Stimulated activated CD8-positive, alpha-beta memory T cell treated with anti-CD3 and anti-CD28 coated beads, Interleukin-7, amount 100 ng/mL, for 24 hours (primary cell): ENCODE measurements around the gene SYCN.

Source experiments
- DNase-seq: peaks from one replicate; pipeline ENCODE4 v3.0.0-alpha.2; 2020; ENCODE audit warnings: low read depth

The SYCN gene

DNA sequence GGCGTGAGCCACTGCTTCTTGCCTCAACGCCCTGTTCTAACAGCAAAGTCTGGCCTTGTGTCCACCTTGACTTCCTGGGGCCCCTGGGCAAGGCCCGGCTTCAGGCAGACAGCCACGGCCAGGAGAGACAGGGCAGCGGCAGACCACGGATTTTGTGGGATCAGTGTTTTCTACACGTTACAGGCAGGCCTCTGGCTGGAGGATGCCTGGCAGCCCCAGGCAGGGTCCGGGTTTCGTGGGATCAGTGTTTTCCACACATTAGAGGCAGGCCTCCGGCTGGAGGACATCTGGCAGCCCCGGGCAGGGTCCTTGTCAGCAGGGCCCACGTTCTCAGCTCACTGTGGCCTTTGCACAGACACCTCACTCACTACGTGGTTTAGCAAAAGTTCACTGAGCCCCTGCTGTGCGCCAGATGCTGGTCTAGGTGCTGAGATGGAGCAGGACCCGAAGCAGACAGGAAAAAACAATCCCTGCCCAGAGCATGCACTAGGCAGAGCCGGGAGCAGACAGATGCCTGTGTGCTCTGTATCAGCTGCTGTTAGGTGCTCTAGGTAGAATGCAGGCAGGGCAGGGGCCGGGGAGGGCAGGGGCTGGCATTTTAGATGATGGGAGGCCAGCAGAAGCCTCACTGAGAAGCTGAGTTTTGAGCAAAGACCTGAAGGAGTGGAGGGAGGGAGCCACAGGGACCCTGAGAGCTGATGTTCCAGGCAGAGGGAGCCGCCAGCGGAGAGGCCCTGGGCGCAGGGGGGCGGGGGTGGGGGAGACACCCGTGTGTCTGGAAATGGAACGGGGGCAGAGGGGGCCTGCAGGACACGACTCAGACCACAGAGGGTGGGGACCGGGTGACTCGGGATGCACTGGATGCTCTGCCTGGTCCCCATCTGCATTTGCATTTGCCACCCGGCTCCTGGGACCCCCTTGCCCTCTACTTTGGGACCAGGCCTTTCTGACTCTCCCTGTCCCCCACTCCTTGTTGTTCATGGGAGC is 32.3 kb downstream of the SYCN start:
- DNase-seq = no peak

- no peak for DNase-seq
Observed at GRCh38 chr19:39170386-39171231, 33.5 kb downstream of the SYCN start.

DNA sequence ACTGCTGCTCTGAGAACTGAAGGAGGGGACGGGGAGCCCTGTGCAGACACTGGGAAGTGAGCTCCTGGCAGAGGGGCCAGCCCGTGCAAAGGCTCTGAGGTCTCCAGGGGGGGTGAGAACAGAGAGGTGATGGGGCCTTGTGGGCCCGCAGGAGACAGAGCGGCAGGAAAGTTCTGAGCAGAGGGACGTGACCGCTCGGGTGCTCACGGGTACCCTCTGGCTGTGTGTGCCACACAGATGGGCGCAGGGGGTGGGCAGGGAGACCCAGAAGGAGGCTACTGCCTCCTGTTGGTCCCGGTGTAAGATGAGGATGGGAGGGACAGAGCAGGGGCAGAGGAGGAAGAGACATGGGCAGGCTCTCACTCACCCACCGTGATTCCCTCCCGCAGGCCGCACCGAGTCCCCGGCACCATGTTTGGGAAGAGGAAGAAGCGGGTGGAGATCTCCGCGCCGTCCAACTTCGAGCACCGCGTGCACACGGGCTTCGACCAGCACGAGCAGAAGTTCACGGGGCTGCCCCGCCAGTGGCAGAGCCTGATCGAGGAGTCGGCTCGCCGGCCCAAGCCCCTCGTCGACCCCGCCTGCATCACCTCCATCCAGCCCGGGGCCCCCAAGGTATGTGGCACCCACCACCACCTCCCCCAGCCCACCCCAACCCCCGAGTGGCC is 34.8 kb downstream of the SYCN start:
- no peak for DNase-seq

DNA sequence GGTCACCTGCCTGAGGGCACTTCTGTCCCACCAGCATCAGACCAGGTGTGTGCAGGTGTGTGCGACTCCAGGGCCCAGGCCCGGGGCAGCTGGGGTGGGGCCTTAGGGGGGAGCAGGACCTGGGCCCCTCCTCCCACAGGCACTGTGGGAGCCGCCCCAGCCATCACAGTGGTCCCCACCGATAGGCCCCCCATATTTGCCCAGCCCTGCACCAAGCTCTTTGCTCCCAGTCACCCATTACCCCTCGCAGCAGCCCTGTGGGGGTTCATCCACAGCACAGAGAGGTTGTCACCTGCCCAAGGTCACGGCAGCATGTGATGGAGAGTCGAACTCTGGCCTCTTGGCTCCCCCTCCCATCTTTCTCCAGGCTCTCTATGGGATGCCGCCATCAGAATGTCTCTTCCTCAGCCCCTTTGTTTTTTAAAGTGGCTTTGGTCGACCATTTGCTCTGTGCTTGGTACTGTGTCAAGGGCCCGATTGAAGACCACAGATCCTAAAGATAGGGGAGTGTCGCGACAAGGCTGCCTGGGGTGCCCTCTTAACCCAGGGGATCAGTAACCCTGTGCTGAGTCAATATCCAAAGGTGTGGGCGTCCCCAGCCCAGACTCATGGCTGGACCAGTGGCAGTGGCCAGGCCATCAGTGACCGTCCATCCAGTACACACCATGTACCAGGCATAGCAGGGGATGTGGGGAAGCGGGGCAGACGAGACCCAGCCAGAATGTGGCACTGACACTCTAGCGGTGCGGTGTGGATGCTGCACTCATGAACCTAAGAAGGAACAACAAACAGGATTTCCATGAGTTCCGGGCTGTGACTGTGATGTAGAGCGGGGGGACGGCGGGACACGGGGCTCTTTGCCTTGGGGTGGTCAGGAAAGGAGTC is 35.6 kb downstream of the SYCN start:
- no peak for DNase-seq

DNA sequence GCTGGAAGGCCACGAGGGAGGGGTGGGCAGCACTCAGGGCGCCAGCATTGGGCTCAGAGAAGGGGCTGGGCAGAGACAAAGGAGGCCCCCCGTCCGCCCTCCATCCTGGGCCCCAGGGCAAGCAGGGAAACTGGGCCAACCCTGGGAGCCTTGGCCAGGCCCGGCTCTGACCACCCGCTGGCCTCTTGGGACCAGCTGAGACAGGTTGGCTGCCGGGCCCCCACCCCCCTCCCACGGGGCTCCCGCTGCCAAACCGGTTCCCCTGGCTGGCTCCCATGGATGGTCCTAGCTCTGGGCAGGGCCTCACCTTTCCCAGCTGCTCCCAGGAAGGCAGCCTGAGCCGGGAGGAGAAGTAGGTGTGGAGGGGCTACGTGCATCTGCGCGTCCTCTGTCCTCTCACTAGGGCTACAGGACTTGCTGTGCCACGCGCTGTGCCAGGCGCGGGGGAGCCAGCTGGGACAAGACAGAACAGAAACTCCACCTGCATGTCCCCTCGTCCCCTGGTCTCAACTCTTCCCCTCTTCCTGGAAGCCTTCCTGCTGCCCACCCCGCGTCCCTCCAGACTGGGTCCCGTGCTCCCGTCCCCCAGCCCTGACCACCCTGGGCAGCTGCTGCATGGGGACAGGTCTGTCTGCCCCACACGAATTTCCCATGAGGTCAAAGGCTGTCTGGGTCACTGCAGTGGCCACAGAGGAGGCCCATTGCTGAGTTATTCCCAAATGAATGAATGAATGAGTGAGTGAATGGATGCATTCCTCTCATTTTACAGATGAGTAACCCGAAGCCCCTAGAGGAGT is 36.4 kb downstream of the SYCN start:
- DNase-seq = no peak

- DNase-seq = no peak
Observed at GRCh38 chr19:39166571-39167391, 37.3 kb downstream of the SYCN start.

- no peak for DNase-seq
Observed at GRCh38 chr19:39165857-39166256, 38.2 kb downstream of the SYCN start.

- no peak for DNase-seq
Observed at GRCh38 chr19:39164289-39164688, 39.8 kb downstream of the SYCN start.

GRCh38 chr19:39163621-39164020 is 40.4 kb downstream of the SYCN start:
- no peak for DNase-seq

DNA sequence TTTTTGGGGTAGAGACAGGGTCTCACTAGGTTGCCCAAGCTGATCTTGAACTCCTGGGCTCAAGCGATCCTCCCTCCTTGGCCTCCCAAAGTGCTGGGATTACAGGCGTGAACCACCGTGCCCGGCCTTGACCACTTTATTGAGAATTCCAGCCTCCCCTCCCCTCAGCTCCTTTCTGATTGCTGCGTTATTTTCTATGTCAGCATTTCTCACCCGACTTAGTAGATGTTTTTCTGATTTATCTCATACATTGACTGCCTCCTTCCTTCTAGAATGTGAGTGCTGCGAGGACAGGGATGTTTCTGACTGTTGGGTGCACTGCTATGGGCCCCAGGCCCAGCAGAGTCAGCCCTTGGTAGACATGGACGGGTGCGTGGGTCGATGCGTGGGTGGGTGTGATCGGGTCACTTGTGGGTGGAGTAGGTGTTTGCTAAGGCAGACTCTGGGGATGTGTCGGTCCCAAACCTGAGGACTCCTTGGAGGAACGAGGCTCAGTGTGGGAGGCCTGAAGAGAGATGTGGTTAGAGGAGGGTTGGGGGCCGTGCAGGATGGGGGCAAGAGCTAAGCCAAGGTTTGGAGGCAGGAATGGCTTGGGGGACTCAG is 41.5 kb downstream of the SYCN start:
- DNase-seq = no peak

DNA sequence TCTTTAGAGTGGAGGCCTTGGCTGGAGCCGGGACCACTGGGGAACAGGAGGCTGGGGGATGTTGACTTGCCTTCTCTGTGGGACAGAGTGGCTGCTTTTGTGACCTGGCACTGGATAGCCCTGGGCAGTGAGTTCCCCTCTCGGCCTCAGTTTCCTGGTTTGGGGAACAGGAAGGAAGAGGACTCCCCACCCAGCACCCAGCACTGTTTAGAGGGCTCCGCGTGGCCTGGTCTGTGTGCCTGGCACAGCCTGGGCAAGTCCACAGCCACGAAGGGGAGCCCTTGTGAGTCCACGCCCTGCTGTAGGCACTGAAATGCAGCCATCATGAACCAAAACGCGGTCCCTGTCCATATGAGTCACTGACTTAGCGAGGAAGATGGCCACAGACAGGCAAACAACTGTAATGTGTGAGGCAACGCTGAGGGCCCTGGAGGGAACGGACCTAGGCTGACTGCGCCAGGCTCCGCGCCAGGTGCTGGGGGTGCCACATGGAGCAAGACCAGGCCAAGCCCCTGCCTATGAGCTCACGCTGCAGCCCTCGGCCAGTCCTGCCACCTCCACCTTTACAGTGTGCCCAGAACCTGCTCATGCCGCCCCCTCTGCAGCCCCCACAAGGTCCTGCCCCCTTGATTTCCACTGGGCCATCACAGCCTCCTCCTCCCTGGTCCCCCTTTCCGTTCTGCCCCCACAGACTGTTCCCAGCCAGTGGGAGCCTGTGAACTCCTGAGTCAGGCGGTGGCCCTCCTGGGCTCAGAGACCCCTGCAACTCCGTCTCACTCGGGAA is 43.0 kb downstream of the SYCN start:
- DNase-seq = no peak

DNA sequence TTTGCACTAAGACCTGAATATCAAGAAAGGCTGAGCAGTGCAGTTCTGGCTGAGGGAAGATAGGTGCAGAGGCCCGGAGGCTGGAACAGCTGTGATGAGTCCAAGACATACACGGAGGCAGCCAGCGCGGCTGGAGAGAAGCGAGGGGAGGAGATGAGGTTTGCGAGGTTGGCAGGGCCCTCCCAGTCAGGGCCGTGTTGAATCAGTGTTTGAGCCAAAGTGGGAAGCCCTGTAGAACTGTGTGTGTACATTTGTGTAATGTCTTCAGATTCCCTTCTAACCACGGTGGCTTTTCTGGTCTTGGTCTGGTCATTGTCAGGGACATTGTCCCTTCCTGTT is 43.6 kb downstream of the SYCN start:
- no peak for DNase-seq

DNA sequence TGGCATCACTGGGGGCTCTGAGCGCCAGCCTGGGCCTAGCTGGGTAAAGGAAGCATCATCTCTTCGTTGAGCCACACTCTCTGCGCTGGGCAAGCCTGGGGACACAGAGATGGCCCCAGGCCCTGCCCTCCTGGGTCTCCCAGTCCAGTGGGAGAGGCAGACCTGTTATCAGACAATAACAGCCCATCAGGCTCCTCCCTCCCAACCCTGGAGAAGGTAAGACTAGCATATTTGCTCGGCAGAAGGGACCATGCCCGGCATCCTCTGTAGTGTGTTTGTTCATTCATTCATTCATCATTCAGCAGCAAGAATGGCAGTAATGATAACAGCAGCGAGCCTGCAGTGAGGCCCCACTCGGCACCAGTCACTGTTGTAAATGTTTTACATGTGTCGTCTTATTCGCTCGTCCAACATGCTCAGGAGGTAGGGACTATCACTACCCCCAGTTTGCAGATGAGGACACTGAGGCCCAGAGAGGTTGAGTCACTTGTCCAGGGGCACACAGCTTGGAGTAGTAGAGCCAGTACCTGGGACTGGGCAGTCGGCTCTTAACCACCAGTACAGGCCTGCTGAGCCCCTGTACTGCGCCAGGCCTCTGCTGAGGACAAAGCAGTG is 45.3 kb downstream of the SYCN start:
- DNase-seq = no peak

GRCh38 chr19:39157997-39158389 is 46.1 kb downstream of the SYCN start:
- no peak for DNase-seq

DNA sequence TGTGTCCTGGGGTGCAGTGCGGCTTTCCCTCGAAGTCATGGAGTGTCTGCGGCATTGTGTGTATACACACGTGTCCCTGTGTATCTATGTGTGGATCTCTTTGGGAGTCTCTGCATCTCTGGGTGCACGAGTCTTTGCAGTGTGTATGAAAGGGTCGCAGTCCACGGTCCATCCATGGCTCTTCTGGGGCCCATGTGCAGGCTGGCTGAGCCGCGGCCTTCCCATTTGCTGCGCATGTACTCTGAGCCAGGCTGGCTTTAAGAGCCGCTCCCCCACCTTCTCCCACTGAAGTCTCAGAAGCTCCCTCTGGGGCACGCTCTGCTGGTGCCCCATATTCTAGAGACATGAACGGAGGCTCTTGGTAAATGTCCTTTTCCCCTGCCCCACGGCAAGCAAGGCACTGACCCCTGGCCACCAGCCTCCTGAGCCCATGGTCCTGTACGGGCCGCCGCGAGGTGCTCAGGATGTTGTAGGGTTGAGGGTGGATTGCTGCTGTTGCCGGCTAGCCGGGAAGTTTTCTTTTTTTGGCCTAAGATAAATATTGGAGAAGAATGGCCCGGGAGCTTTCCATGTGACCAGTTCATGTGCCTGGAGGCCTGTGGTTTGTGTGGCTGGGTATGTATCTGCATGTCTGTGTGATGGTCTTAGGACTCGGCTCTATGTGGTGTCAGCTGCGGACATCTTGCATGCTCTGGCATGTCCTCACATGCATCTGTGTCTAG is 46.6 kb downstream of the SYCN start:
- DNase-seq = no peak

GRCh38 chr19:39156326-39157230 is 47.5 kb downstream of the SYCN start:
- DNase-seq = no peak
